HFFc6 (cell line): ENCODE measurements around the gene FARP1. TPM values are rescaled to one million over a fixed set of nuclear protein-coding genes. Genes with fewer than 3 reads are reported as not detected.
"Not testable (repeated sequence)": the region's sequence is repeated elsewhere in the genome, so short reads cannot be mapped to it uniquely, and the experiment has no call there.

Experiments used
- DNase-seq: peaks from one replicate; pipeline ENCODE4 v3.0.0-alpha.2; 2018
- H3K27ac Mint-ChIP-seq: 2 replicates; pipeline ENCODE4 v1.8.0; 2020; ENCODE audit warnings: mild to moderate bottlenecking, mixed read lengths
- H3K27me3 Mint-ChIP-seq: 2 replicates; pipeline ENCODE4 v1.8.0; 2021; ENCODE audit warnings: mild to moderate bottlenecking, moderate library complexity, mixed read lengths; ENCODE audit not compliant: insufficient read depth
- H3K36me3 Mint-ChIP-seq: 2 replicates; pipeline ENCODE4 v1.8.0; 2021; ENCODE audit warnings: low read depth, mixed read lengths
- H3K4me1 Mint-ChIP-seq: 2 replicates; pipeline ENCODE4 v1.8.0; 2020; ENCODE audit warnings: low read depth, mixed read lengths
- H3K4me3 Mint-ChIP-seq: 2 replicates; pipeline ENCODE4 v1.8.0; 2020; ENCODE audit warnings: mild to moderate bottlenecking, moderate library complexity, mixed read lengths
- H3K9me3 Mint-ChIP-seq: 2 replicates; pipeline ENCODE4 v1.8.0; 2020; ENCODE audit warnings: mild to moderate bottlenecking, mixed read lengths
- CTCF ChIP-seq: fragments of 200-600 bp; sonication (generic); IDR thresholded peaks from 2 replicates; pipeline ENCODE4 v1.5.0; 2021; ENCODE audit warnings: antibody characterized with exemption, mild to moderate bottlenecking
- total RNA-seq, 6 experiments: library from RNA; stranded (reverse); fragmentation: NEBNext Ultra II Directional; extraction: Animal tissue kit (Norgen Biotek cat#: 25700); gene quantifications; 2 replicates in 1 of 6; 3 replicates in 5 of 6; pipeline ENCODE4 v1.2.3, GENCODE V29; 2021

The FARP1 gene
- total RNA-seq, 6 experiments from 2014 or later, result 140 to 181 (median 150) TPM

- Mint-ChIP-seq H3K27ac (peak overlapping the region; percentile 28; the same call in 1 of the 2 replicates), H3K4me1 (peaks cover 49% of the 10 kb centered on the region), H3K4me3 (no peak overlapping the region), H3K9me3 (no peaks in the 10 kb centered on the region), H3K27me3 (peaks cover 11% of the 10 kb centered on the region), H3K36me3 (peaks cover 43% of the 10 kb centered on the region)
- no peak for TF ChIP-seq CTCF
- no peak for DNase-seq
Measured at GRCh38 chr13:98368019-98368418, 225.1 kb downstream of the FARP1 start.

- not testable (repeated sequence) for DNase-seq
Measured at GRCh38 chr13:98369520-98369919, 226.6 kb downstream of the FARP1 start.

GRCh38 chr13:98370261-98370660, 227.4 kb downstream of the FARP1 start:
- Mint-ChIP-seq H3K27me3 (peaks cover 11% of the 10 kb centered on the region), H3K36me3 (peaks cover 64% of the 10 kb centered on the region)
- TF ChIP-seq CTCF, result no peak

More at GRCh38 chr13:98369520-98369919, 226.6 kb downstream of the FARP1 start:
- peaks cover 11% of the 10 kb centered on the region for H3K27me3 Mint-ChIP-seq
- peak overlapping the region; percentile 90 for H3K27ac Mint-ChIP-seq
- peaks cover 52% of the 10 kb centered on the region for H3K4me1 Mint-ChIP-seq
- not testable (repeated sequence) for H3K9me3 Mint-ChIP-seq
- peaks cover 57% of the 10 kb centered on the region for H3K36me3 Mint-ChIP-seq
- peak overlapping the region; percentile 85; the same call in 1 of the 2 replicates for H3K4me3 Mint-ChIP-seq

GRCh38 chr13:98370806-98371515, 228.1 kb downstream of the FARP1 start:
- peak overlapping the region; percentile 90 for H3K27ac Mint-ChIP-seq
- peak; percentile 86 for DNase-seq
- H3K4me1 Mint-ChIP-seq, result peaks cover 47% of the 10 kb centered on the region
- peaks cover 12% of the 10 kb centered on the region for H3K9me3 Mint-ChIP-seq
- H3K27me3 Mint-ChIP-seq, result peaks cover 9% of the 10 kb centered on the region
- peaks cover 70% of the 10 kb centered on the region for H3K36me3 Mint-ChIP-seq
- peak overlapping the region; percentile 85 for H3K4me3 Mint-ChIP-seq
- TF ChIP-seq CTCF, result no peak

More at GRCh38 chr13:98370261-98370660, 227.4 kb downstream of the FARP1 start:
- Mint-ChIP-seq H3K27ac (peak overlapping the region; percentile 90), H3K4me1 (peaks cover 52% of the 10 kb centered on the region), H3K9me3 (peaks cover 12% of the 10 kb centered on the region), H3K4me3 (peak overlapping the region; percentile 85)
- DNase-seq, result no peak

GRCh38 chr13:98371516-98372023, 228.7 kb downstream of the FARP1 start:
- no peak for DNase-seq
- TF ChIP-seq CTCF, result no peak
- peaks cover 47% of the 10 kb centered on the region for H3K4me1 Mint-ChIP-seq
- peak overlapping the region; percentile 85 for H3K4me3 Mint-ChIP-seq
- H3K9me3 Mint-ChIP-seq, result peaks cover 12% of the 10 kb centered on the region
- H3K27ac Mint-ChIP-seq, result peak overlapping the region; percentile 90
- H3K27me3 Mint-ChIP-seq, result peaks cover 9% of the 10 kb centered on the region
- H3K36me3 Mint-ChIP-seq, result peaks cover 76% of the 10 kb centered on the region

GRCh38 chr13:98372876-98373275, 230.0 kb downstream of the FARP1 start:
- Mint-ChIP-seq H3K27ac (peak overlapping the region; percentile 45), H3K4me1 (peaks cover 50% of the 10 kb centered on the region), H3K36me3 (peaks cover 78% of the 10 kb centered on the region), H3K27me3 (peaks cover 9% of the 10 kb centered on the region), H3K9me3 (peaks cover 12% of the 10 kb centered on the region), H3K4me3 (no peak overlapping the region)
- no peak for DNase-seq
- no peak for TF ChIP-seq CTCF
